OCI-LY1 (cell line): Measurements from ENCODE around the gene SIX1.

Source experiments
- H2AFZ ChIP-seq: fragments of 200-600 bp; sonication (generic), shearing (Covaris generic); 2 replicates; pipeline ENCODE4 v1.6.0; 2014; ENCODE audit warnings: antibody characterized with exemption, mild to moderate bottlenecking, low read length
- H3F3A ChIP-seq: fragments of 200-600 bp; sonication (generic), shearing (Covaris generic); 2 replicates; pipeline ENCODE4 v1.6.0; 2014; ENCODE audit warnings: mild to moderate bottlenecking, antibody characterized with exemption, low read length, moderate library complexity; ENCODE audit not compliant: insufficient read depth
- H3K27ac ChIP-seq: fragments of 200-600 bp; sonication (generic); 2 replicates; pipeline ENCODE4 v1.5.1; 2014; ENCODE audit warnings: low read length, mixed run types, mild to moderate bottlenecking, low read depth; ENCODE audit not compliant: poor library complexity, severe bottlenecking
- H3K27me3 ChIP-seq: fragments of 200-600 bp; sonication (generic); 2 replicates; pipeline ENCODE4 v1.6.0; 2014; ENCODE audit warnings: antibody characterized with exemption, mild to moderate bottlenecking, low read length, moderate library complexity; ENCODE audit not compliant: insufficient read depth
- H3K36me3 ChIP-seq: fragments of 200-600 bp; sonication (generic); 2 replicates; pipeline ENCODE4 v1.6.1; 2014; ENCODE audit warnings: mild to moderate bottlenecking, antibody characterized with exemption, low read length, moderate library complexity, mixed read lengths; ENCODE audit not compliant: insufficient read depth
- H3K4me1 ChIP-seq: fragments of 200-600 bp; sonication (generic); 2 replicates; pipeline ENCODE4 v1.5.1; 2014; ENCODE audit warnings: mild to moderate bottlenecking, low read length, moderate library complexity; ENCODE audit not compliant: insufficient read depth, severe bottlenecking
- H3K4me2 ChIP-seq: fragments of 200-600 bp; sonication (generic), shearing (Covaris generic); 2 replicates; pipeline ENCODE4 v1.6.1; 2014; ENCODE audit warnings: low read length
- H3K4me3 ChIP-seq: fragments of 200-600 bp; sonication (generic); 2 replicates; pipeline ENCODE4 v1.5.1; 2014; ENCODE audit warnings: low read length, low read depth, mild to moderate bottlenecking, mixed read lengths; ENCODE audit not compliant: poor library complexity, severe bottlenecking
- H3K79me2 ChIP-seq: fragments of 200-600 bp; shearing (Covaris generic); 2 replicates; pipeline ENCODE4 v1.6.1; 2016; ENCODE audit warnings: mixed run types, low read length, mixed read lengths; ENCODE audit not compliant: insufficient read depth
- H3K9ac ChIP-seq: fragments of 200-600 bp; sonication (generic), shearing (Covaris generic); 2 replicates; pipeline ENCODE4 v1.6.1; 2014; ENCODE audit warnings: mild to moderate bottlenecking, low read length, mixed read lengths
- H3K9me2 ChIP-seq: fragments of 200-600 bp; sonication (generic), shearing (Covaris generic); 2 replicates; pipeline ENCODE4 v1.6.1; 2014; ENCODE audit warnings: low read depth, mild to moderate bottlenecking, low read length, mixed read lengths
- H3K9me3 ChIP-seq: fragments of 200-600 bp; shearing (Covaris generic); 2 replicates; pipeline ENCODE4 v1.6.1; 2014; ENCODE audit warnings: low read length, mixed read lengths
- H4K20me1 ChIP-seq: fragments of 200-600 bp; sonication (generic), shearing (Covaris generic); 2 replicates; pipeline ENCODE4 v1.6.0; 2016; ENCODE audit warnings: mild to moderate bottlenecking, low read length; ENCODE audit not compliant: insufficient read depth
- CTCF ChIP-seq: fragments of 200-600 bp; sonication (generic), shearing (Covaris generic); IDR thresholded peaks from 2 replicates; pipeline ENCODE4 v1.5.1; 2017; ENCODE audit warnings: mild to moderate bottlenecking, antibody characterized with exemption, low read length, moderate library complexity, mixed read lengths
- EZH2 ChIP-seq: fragments of 200-600 bp; sonication (generic), shearing (Covaris generic); IDR thresholded peaks from 2 replicates; pipeline ENCODE4 v1.8.0; 2017; ENCODE audit warnings: borderline replicate concordance, mixed run types, mild to moderate bottlenecking, antibody characterized with exemption, low read length, moderate library complexity, mixed read lengths

Gene SIX1

GRCh38 chr14:60680511-60680910 is 31.2 kb upstream of the SIX1 start:
- H3K4me3 ChIP-seq, result no peak overlapping the region
- no peaks in the 10 kb centered on the region for H3K27me3 ChIP-seq
- no peaks in the 10 kb centered on the region for H3K79me2 ChIP-seq
- H4K20me1 ChIP-seq, result no peaks in the 10 kb centered on the region
- H3K9ac ChIP-seq, result no peak overlapping the region
- H3K36me3 ChIP-seq, result no peaks in the 10 kb centered on the region
- no peaks in the 10 kb centered on the region for H3K9me3 ChIP-seq
- no peaks in the 10 kb centered on the region for H3F3A ChIP-seq
- TF ChIP-seq CTCF, result no peak
- no peak for TF ChIP-seq EZH2
- H3K9me2 ChIP-seq, result no peaks in the 10 kb centered on the region
- no peak overlapping the region for H3K4me2 ChIP-seq
- no peaks in the 10 kb centered on the region for H3K4me1 ChIP-seq
- no peak overlapping the region for H2AFZ ChIP-seq
- no peak overlapping the region for H3K27ac ChIP-seq

- H3K27me3 ChIP-seq, result no peaks in the 10 kb centered on the region
- H3K9ac ChIP-seq, result no peak overlapping the region
- no peak overlapping the region for H3K27ac ChIP-seq
- H2AFZ ChIP-seq, result no peak overlapping the region
- H3F3A ChIP-seq, result no peaks in the 10 kb centered on the region
- H3K9me2 ChIP-seq, result no peaks in the 10 kb centered on the region
- no peaks in the 10 kb centered on the region for H3K4me1 ChIP-seq
- H4K20me1 ChIP-seq, result no peaks in the 10 kb centered on the region
- no peaks in the 10 kb centered on the region for H3K36me3 ChIP-seq
- H3K4me3 ChIP-seq, result no peak overlapping the region
- H3K9me3 ChIP-seq, result no peaks in the 10 kb centered on the region
- H3K4me2 ChIP-seq, result no peak overlapping the region
- no peaks in the 10 kb centered on the region for H3K79me2 ChIP-seq
- TF ChIP-seq CTCF (no peak), EZH2 (no peak)
Measured at GRCh38 chr14:60679566-60680258, 30.4 kb upstream of the SIX1 start.

GRCh38 chr14:60677701-60678100 is 28.4 kb upstream of the SIX1 start:
- Histone ChIP-seq H2AFZ (no peak overlapping the region), H3K4me1 (no peaks in the 10 kb centered on the region), H3F3A (no peaks in the 10 kb centered on the region), H3K79me2 (no peaks in the 10 kb centered on the region), H3K9ac (no peak overlapping the region), H3K36me3 (no peaks in the 10 kb centered on the region), H3K4me3 (no peak overlapping the region), H3K9me3 (no peaks in the 10 kb centered on the region), H3K27ac (no peak overlapping the region), H3K27me3 (no peaks in the 10 kb centered on the region), H3K4me2 (no peak overlapping the region), H4K20me1 (no peaks in the 10 kb centered on the region), H3K9me2 (no peaks in the 10 kb centered on the region)
- TF ChIP-seq EZH2, result no peak
- no peak for TF ChIP-seq CTCF
